H9 (cell line): ENCODE measurements around the gene PALS1. TPM values are rescaled to one million over a fixed set of nuclear protein-coding genes. Genes with fewer than 3 reads are reported as not detected.

Source experiments
- DNase-seq: peaks from one replicate; pipeline ENCODE4 v3.0.0-alpha.2; 2017
- H2AFZ ChIP-seq: one replicate; pipeline ENCODE4 v1.6.1; 2013; ENCODE audit warnings: mild to moderate bottlenecking, low read length, control low read depth, moderate library complexity
- H2AK5ac ChIP-seq: 2 replicates; pipeline ENCODE4 v1.6.1; 2013; ENCODE audit warnings: low read length, control low read depth, mixed read lengths; ENCODE audit not compliant: insufficient read length
- H2BK120ac ChIP-seq: one replicate; pipeline ENCODE4 v1.6.1; 2013; ENCODE audit warnings: low read depth, mild to moderate bottlenecking, low read length, control low read depth, inconsistent platforms; ENCODE audit not compliant: poor library complexity, severe bottlenecking
- H2BK12ac ChIP-seq: 2 replicates; pipeline ENCODE4 v1.6.1; 2013; ENCODE audit warnings: low read length, control low read depth, mixed read lengths, low read depth; ENCODE audit not compliant: insufficient read length
- H2BK15ac ChIP-seq: 2 replicates; pipeline ENCODE4 v1.6.1; 2013; ENCODE audit warnings: low read depth, low read length, control low read depth
- H2BK20ac ChIP-seq: one replicate; pipeline ENCODE4 v1.6.1; 2013; ENCODE audit warnings: low read depth, mild to moderate bottlenecking, low read length, control low read depth, inconsistent platforms; ENCODE audit not compliant: poor library complexity, severe bottlenecking
- H2BK5ac ChIP-seq: 2 replicates; pipeline ENCODE4 v1.6.1; 2013; ENCODE audit warnings: low read length, control low read depth, mixed read lengths; ENCODE audit not compliant: insufficient read length
- H3K14ac ChIP-seq: 2 replicates; pipeline ENCODE4 v1.6.1; 2013; ENCODE audit warnings: low read length, control low read depth; ENCODE audit not compliant: insufficient read depth
- H3K18ac ChIP-seq: 2 replicates; pipeline ENCODE4 v1.6.1; 2013; ENCODE audit warnings: low read depth, mild to moderate bottlenecking, mixed read lengths, low read length, control low read depth; ENCODE audit not compliant: insufficient read length
- H3K23ac ChIP-seq: 2 replicates; pipeline ENCODE4 v1.6.1; 2013; ENCODE audit warnings: low read length, control low read depth, mixed read lengths, low read depth; ENCODE audit not compliant: insufficient read length
- H3K23me2 ChIP-seq: 2 replicates; pipeline ENCODE4 v1.6.1; 2013; ENCODE audit warnings: low read depth, mild to moderate bottlenecking, mixed read lengths, low read length, control low read depth; ENCODE audit not compliant: insufficient read length, poor library complexity, severe bottlenecking
- H3K27ac ChIP-seq: 2 replicates; pipeline ENCODE4 v1.5.1; 2013; ENCODE audit warnings: low read length, control low read depth, mixed read lengths, low read depth; ENCODE audit not compliant: insufficient read length
- H3K27me3 ChIP-seq: 2 replicates; pipeline ENCODE4 v1.6.1; 2013; ENCODE audit warnings: low read length, control low read depth, inconsistent platforms; ENCODE audit not compliant: insufficient read depth
- H3K4ac ChIP-seq: 2 replicates; pipeline ENCODE4 v1.6.1; 2013; ENCODE audit warnings: low read depth, mild to moderate bottlenecking, control low read depth, inconsistent platforms, low read length, moderate library complexity
- H3K4me1 ChIP-seq: 2 replicates; pipeline ENCODE4 v1.6.1; 2013; ENCODE audit warnings: low read length, control low read depth, inconsistent platforms; ENCODE audit not compliant: insufficient read depth
- H3K4me2 ChIP-seq: 2 replicates; pipeline ENCODE4 v1.6.1; 2013; ENCODE audit warnings: low read length, control low read depth, mixed read lengths; ENCODE audit not compliant: insufficient read length, insufficient read depth
- H3K56ac ChIP-seq: 2 replicates; pipeline ENCODE4 v1.6.1; 2013; ENCODE audit warnings: low read depth, mild to moderate bottlenecking, mixed read lengths, low read length, control low read depth; ENCODE audit not compliant: insufficient read length
- H3K79me1 ChIP-seq: 2 replicates; pipeline ENCODE4 v1.6.1; 2013; ENCODE audit warnings: low read depth, mild to moderate bottlenecking, moderate library complexity, low read length, control low read depth, inconsistent platforms; ENCODE audit not compliant: insufficient read depth, poor library complexity, severe bottlenecking
- H3K79me2 ChIP-seq: 2 replicates; pipeline ENCODE4 v1.6.1; 2013; ENCODE audit warnings: low read length, control low read depth, inconsistent platforms; ENCODE audit not compliant: insufficient read depth
- H3K9ac ChIP-seq: 2 replicates; pipeline ENCODE4 v1.6.1; 2013; ENCODE audit warnings: low read length, control low read depth, mixed read lengths; ENCODE audit not compliant: insufficient read length; ENCODE audit errors: extremely low read depth
- H3K9me3 ChIP-seq: one replicate; pipeline ENCODE4 v1.6.1; 2013; ENCODE audit warnings: low read depth, low read length, inconsistent platforms; ENCODE audit not compliant: control insufficient read depth
- H3T11ph ChIP-seq: one replicate; pipeline ENCODE4 v1.6.1; 2013; ENCODE audit warnings: mild to moderate bottlenecking, low read length, control low read depth, inconsistent platforms
- H4K20me1 ChIP-seq: one replicate; pipeline ENCODE4 v1.6.1; 2013; ENCODE audit not compliant: control insufficient read depth, insufficient read length, insufficient read depth
- H4K5ac ChIP-seq: 2 replicates; pipeline ENCODE4 v1.6.1; 2013; ENCODE audit warnings: low read depth, mild to moderate bottlenecking, mixed read lengths, low read length, control low read depth; ENCODE audit not compliant: insufficient read length
- H4K8ac ChIP-seq: replicated peaks from 2 replicates; pipeline ENCODE4 v1.6.1; 2013; ENCODE audit warnings: low read length, control low read depth, mixed read lengths, low read depth; ENCODE audit not compliant: insufficient read length
- H4K91ac ChIP-seq: 2 replicates; pipeline ENCODE4 v1.6.1; 2013; ENCODE audit warnings: low read depth, mild to moderate bottlenecking, moderate library complexity, mixed read lengths, low read length, control low read depth; ENCODE audit not compliant: insufficient read length
- H3K27ac Mint-ChIP-seq, 3 experiments: 2 replicates in 2 of 3; 3 replicates in 1 of 3; pipeline ENCODE4 v1.8.0; 2020 to 2021; ENCODE audit warnings: mixed read lengths in 3 of 3, mild to moderate bottlenecking in 1 of 3, moderate library complexity in 1 of 3
- H3K27me3 Mint-ChIP-seq: 2 replicates; pipeline ENCODE4 v1.8.0; 2021; ENCODE audit warnings: low read depth, mild to moderate bottlenecking, moderate library complexity, mixed read lengths
- H3K36me3 Mint-ChIP-seq, 3 experiments: 2 replicates in 2 of 3; 3 replicates in 1 of 3; pipeline ENCODE4 v1.8.0; 2020 to 2021; ENCODE audit warnings: low read depth in 3 of 3, mixed read lengths in 3 of 3; ENCODE audit not compliant: insufficient read depth in 1 of 3
- H3K4me1 Mint-ChIP-seq, 2 experiments: 2 replicates each; pipeline ENCODE4 v1.8.0; 2020; ENCODE audit warnings: mixed read lengths in 2 of 2
- H3K4me3 Mint-ChIP-seq, 2 experiments: 2 replicates in 1 of 2; 3 replicates in 1 of 2; pipeline ENCODE4 v1.8.0; 2020 to 2021; ENCODE audit warnings: mild to moderate bottlenecking in 2 of 2, mixed read lengths in 2 of 2, moderate library complexity in 1 of 2
- H3K9me3 Mint-ChIP-seq, 2 experiments: 2 replicates in 1 of 2; 3 replicates in 1 of 2; pipeline ENCODE4 v1.8.0; 2020; ENCODE audit warnings: mild to moderate bottlenecking in 2 of 2, mixed read lengths in 2 of 2, moderate library complexity in 1 of 2
- WGBS: extraction: QIAGEN DNeasy Blood & Tissue Kit; methylation state at CpG from one replicate; pipeline ENCODE4 v1.1.7; 2013; ENCODE audit warnings: missing lambda C conversion rate, low lambda C conversion rate, mixed read lengths; ENCODE audit not compliant: insufficient read length; ENCODE audit errors: extremely low coverage; 5-methylcytosine and 5-hydroxymethylcytosine counted together
- total RNA-seq: library from RNA; stranded (reverse); gene quantifications from 2 replicates; pipeline ENCODE4 v1.2.1, GENCODE V29; 2021
- TF ChIP-seq, protein P1 (sequence below): fragments of 200-600 bp; sonication (generic); conservative IDR thresholded peaks from 3 replicates; pipeline ENCODE4 v1.8.0; 2021; ENCODE audit warnings: antibody characterized with exemption, mild to moderate bottlenecking

Gene PALS1
- total RNA-seq, 1 experiment from 2014 or later = 18.0 TPM

DNA sequence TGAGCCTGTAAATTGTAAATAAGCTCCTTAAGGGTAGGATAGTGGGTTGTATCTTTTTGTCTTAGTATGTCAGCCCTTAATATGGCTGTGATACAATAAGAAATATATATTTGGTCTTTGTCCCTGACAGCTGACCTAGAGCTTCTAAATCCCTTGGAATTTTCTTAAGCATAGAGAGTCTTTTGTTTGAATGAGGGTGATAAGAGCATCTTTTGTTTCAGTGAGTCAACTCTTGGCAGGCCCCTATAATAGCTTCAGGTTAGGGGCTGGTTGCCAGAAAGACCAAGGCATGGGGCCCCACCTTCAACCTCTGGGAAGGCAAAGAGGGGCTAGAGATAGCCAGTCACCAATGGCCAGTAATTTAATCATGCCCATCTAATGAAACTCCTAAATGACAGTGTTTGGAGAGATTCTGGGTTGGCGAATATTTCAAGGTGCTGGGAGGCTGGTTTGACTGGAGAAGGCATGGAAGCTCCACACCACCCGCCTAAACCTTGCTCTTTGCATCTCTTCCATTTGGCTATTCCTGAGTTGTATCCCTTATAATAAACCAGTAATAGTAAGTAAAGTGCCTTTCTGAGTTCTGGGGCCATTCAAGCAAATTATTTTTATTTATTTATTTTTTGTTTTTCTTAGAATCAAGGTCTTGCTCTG lies 10.5 kb downstream of the PALS1 start:
- Histone ChIP-seq H2BK5ac (no peak overlapping the region), H4K8ac (no peak overlapping the region), H2BK15ac (no peak overlapping the region), H3K79me2 (peaks cover 1% of the 10 kb centered on the region; the same call in 1 of the 2 replicates), H3T11ph (no peak overlapping the region), H3K9ac (no peak overlapping the region), H3K14ac (no peak overlapping the region), H3K23ac (no peak overlapping the region), H4K20me1 (no peaks in the 10 kb centered on the region), H2BK120ac (no peak overlapping the region), H3K27ac (no peak overlapping the region), H3K4me1 (no peaks in the 10 kb centered on the region), H2AFZ (no peak overlapping the region), H3K79me1 (no peaks in the 10 kb centered on the region), H2BK20ac (no peak overlapping the region), H4K5ac (no peak overlapping the region), H4K91ac (no peak overlapping the region), H3K9me3 (no peaks in the 10 kb centered on the region), H3K23me2 (no peaks in the 10 kb centered on the region), H2BK12ac (no peak overlapping the region), H3K56ac (no peak overlapping the region), H3K27me3 (no peaks in the 10 kb centered on the region), H3K4me2 (no peak overlapping the region), H2AK5ac (no peak overlapping the region), H3K18ac (no peak overlapping the region), H3K4ac (no peak overlapping the region)
- Mint-ChIP-seq H3K27me3 (no peaks in the 10 kb centered on the region), H3K4me3 (no peak overlapping the region), H3K4me1 (peaks cover 22 to 23% of the 10 kb centered on the region in 2 experiments), H3K27ac (no peak overlapping the region), H3K9me3 (no peaks in the 10 kb centered on the region), H3K36me3 (peaks cover 0 to 4% (median 0%) of the 10 kb centered on the region in 3 experiments; a peak in 2 of 7 replicates)
- TF ChIP-seq, protein P1, sequence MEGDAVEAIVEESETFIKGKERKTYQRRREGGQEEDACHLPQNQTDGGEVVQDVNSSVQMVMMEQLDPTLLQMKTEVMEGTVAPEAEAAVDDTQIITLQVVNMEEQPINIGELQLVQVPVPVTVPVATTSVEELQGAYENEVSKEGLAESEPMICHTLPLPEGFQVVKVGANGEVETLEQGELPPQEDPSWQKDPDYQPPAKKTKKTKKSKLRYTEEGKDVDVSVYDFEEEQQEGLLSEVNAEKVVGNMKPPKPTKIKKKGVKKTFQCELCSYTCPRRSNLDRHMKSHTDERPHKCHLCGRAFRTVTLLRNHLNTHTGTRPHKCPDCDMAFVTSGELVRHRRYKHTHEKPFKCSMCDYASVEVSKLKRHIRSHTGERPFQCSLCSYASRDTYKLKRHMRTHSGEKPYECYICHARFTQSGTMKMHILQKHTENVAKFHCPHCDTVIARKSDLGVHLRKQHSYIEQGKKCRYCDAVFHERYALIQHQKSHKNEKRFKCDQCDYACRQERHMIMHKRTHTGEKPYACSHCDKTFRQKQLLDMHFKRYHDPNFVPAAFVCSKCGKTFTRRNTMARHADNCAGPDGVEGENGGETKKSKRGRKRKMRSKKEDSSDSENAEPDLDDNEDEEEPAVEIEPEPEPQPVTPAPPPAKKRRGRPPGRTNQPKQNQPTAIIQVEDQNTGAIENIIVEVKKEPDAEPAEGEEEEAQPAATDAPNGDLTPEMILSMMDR = no peak
- no peak for DNase-seq
- no CpG with 5 or more reads among the region's 2 CpGs for WGBS
